GM19328 (cell line): ENCODE data around the gene SNX18.
"Not testable (repeated sequence)": the region's sequence is repeated elsewhere in the genome, so short reads cannot be mapped to it uniquely, and the experiment has no call there.

Source experiments
- ATAC-seq: cut with Tn5 transposase; IDR thresholded peaks from one replicate; pipeline ENCODE4 v1.9.1; 2021; ENCODE audit warnings: mild to moderate bottlenecking, moderate library complexity; ENCODE audit not compliant: unreplicated experiment

Gene SNX18

GRCh38 chr5:54519509-54519876 lies 1.9 kb downstream of the SNX18 start:
- no peak for ATAC-seq

- ATAC-seq, result no peak
Observed at GRCh38 chr5:54520438-54520846, 2.9 kb downstream of the SNX18 start.

DNA sequence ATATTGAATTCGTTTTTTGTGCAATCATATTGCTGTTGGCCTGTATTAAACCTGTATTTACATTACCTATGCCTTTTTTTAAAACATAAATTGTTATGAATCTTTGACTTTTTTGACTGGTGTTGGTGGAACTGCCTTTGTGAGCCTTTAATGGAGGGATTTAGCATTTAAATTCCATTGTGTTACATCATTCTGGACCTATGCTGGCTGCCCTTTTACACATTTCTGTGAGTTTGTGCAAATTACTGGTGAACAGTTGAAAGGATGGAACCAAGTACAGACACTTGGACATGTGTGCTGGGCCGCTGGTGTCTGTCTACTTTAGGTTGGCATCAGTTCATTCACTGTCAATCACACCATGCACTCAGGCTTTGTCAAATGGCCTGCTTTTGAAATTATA lies 3.4 kb downstream of the SNX18 start:
- no peak for ATAC-seq

DNA sequence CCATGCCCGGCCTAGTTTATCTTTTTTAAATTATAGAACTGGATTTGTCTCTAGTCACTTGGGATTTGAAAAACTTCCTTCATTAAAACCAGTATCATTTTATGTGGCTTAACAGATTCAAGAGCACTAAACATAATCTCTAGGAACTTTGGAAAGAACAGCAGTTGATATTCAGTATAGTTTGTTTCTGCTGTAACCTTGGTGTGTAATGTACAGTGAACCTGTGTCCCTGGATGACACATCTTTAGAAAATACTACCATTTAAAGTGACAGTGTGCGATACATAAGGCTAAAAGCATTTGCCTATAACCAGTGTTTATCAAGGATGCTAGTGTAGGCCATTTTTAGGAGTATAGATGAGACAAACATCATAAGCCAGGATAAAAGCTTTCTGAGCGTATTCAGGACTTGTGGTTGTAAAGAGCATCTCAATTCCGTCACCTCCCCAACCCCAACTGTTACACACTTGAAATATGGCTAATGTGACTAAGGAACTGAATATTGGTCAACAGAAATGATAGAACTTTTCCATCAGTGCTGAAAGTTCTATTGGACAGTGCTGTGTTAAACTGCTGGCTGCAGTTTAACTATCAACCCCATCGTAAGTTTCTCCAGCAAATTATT lies 4.4 kb downstream of the SNX18 start:
- ATAC-seq, result no peak

- no peak for ATAC-seq
Observed at GRCh38 chr5:54523534-54523933, 6.0 kb downstream of the SNX18 start.

GRCh38 chr5:54524082-54524481 lies 6.5 kb downstream of the SNX18 start:
- no peak for ATAC-seq

DNA sequence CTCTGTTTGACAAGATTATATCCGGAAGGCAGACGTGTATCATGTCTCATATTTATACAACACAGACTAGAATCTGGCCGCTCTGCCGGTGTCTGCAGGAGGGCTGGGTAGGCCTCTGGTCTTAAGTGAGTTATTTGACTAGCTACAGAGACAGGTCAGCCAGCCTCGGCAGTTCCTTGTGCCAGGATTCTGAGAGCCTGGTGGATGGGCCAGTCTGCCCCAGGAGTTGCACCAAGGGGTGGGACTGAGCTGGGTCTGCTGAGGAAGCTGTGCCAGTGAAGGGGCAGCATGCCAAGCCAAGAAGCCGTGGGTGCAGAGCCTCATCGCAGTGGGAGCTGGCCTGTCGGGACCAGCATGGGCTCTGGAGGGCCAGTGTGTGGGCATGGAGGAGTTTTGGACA lies 7.1 kb downstream of the SNX18 start:
- no peak for ATAC-seq

DNA sequence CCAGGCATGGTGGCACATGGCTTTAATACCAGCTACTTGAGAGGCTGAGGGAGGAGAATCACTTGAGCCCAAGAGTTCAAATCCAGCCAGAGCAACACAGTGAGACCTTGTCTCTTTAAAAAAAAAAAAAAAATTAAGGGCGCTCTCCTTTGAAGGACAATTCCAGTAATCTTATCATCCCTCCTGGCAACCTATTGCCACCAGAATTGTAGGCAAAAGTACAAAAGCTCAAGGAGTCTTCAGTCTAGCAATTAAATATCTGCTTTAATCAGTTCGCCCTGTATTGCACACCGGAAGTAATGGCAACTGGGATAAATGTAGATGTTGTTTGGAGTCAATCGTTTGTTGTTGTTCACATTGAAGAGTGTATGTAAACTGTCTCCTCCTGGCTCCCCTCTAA lies 7.7 kb downstream of the SNX18 start:
- no peak for ATAC-seq

GRCh38 chr5:54525692-54526091 lies 8.1 kb downstream of the SNX18 start:
- no peak for ATAC-seq

GRCh38 chr5:54526604-54527288 lies 9.2 kb downstream of the SNX18 start:
- ATAC-seq, result no peak

- ATAC-seq, result no peak
Observed at GRCh38 chr5:54528633-54529209, 11.2 kb downstream of the SNX18 start.

DNA sequence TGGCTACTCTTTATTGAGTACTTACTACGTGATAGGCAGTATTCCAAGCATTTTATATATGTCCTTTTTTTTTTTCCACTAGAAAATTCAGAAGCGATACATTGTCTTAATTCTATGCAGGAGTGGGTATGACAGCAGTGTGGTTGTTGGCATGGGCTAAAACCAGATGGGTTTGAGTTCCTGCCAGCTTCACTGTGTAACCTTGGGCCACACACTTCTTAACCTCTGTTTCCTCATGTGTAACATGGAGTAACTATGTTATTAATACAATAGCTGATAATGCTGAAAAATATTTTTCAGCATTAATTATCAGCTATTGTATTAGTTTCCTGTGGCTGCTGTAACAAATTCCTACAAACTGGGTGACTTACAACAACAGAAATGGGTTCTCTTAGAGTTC lies 12.0 kb downstream of the SNX18 start:
- no peak for ATAC-seq

GRCh38 chr5:54531546-54531945 lies 14.0 kb downstream of the SNX18 start:
- ATAC-seq, result no peak

GRCh38 chr5:54533541-54534190 lies 16.1 kb downstream of the SNX18 start:
- no peak for ATAC-seq

- ATAC-seq, result no peak
Observed at GRCh38 chr5:54534191-54535004, 16.8 kb downstream of the SNX18 start.

DNA sequence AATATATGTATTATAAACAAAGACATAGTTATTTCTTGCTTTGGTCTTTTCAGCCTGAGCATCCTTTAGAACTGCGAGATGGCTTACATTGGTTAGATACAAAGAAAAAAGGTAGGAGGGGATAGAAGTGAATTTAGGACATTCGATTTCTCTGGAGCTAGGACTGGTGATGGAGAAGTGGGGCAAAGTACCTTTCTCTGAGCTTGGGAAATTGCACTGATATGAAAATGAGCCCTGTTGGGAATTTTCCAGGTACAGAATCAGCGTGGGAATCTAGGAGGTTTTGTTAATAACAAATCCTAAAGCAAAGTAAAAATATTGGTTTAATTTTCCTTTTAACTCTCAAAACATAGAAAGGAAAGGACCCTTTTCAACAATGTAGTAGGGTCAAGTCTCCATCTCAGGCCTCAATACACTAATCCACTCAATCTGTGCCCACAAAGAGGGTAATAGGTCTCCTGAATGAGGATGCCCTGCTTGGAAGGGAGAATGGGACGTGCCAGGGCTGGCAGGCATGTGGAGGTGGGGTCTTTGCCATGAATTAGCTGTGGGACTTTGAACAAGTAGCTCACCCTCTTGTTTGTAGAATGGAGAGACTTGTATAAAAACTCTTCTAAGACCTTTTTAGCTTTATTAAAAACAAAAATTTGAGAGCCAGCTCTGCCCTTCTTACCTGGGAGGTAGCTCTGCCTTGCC lies 17.7 kb downstream of the SNX18 start:
- ATAC-seq, result no peak

DNA sequence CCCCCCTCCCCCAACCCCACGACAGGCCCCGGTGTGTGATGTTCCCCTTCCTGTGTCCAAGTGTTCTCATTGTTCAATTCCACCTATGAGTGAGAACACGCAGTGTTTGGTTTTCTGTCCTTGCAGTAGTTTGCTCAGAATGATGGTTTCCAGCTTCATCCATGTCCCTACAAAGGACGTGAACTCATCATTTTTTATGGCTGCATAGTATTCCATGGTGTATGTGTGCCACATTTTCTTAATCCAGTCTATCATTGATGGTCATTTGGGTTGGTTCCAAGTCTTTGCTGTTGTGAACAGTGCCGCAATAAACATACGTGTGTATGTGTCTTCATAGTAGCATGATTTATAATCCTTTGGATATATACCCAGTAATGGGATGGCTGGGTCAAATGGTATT lies 18.8 kb downstream of the SNX18 start:
- ATAC-seq, result not testable (repeated sequence)

DNA sequence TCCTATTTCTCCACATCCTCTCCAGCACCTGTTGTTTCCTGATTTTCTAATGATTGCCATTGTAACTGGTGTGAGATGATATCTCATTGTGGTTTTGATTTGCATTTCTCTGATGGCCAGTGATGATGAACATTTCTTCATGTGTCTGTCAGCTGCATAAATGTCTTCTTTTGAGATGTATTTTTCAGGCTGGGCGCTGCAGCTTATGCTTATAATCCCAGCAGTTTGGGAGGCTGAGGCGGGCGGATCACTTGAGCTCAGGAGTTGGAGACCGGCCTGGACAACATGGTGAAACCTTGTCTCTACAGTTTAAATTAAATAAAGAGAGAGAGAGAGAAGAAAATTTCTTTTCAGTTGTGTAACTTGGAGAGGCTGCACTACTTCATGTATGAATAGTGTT lies 19.3 kb downstream of the SNX18 start:
- not testable (repeated sequence) for ATAC-seq

DNA sequence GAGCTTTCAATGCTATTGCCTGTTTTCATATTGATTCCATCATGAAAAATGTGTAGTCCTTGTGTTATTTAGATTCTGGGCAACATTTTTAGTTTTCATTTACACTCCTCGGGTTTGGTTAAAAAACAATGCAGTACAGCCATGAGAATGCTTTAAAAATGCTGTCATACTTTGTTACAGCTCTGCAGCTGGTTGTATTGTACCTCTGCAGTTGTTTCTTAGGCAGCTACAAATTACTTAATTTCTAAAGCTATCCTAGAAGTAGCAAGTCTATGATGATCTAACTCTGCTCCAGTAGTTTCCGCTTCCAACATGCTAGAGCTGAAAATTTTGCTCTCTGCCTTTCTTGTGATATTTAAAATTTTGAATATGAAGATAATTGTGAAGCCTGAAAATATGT lies 20.2 kb downstream of the SNX18 start:
- ATAC-seq, result no peak

DNA sequence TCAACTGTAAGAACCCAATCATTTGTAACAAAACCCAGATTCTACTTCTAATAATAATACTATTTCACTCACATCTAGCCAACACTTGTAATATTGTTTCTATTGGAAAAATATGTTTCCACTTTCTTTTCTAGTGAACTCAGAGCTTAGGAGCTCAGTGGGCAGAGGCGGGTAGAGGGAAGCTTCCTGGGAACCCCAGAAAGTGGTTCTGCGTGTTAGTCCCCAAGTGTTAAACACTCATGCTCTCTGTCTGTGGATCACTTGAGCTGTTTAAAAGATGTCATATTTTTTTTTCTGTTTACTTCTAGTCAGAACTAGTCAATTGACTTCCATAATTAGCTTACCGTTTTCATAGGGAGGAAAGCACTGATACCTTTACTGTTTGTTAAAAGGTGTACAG lies 20.6 kb downstream of the SNX18 start:
- ATAC-seq, result no peak

DNA sequence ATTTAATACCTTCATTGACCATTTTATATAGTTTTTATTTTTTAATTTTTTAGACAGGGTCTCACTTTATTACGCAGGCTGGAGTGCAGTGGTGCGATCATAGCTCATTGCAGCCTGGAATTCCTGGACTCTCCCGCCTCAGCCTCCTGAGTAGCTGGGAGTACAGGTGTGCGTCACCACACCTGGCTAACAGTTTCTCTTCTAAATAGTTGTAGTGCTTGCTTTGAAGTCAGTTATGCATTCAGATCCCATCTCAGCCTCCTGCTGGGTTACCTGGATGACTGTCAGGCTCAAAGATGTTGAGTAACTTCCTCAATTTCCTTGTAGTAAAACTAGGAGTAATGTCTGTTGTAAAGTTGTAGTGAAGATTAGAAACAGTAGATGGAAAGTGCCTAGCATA lies 21.4 kb downstream of the SNX18 start:
- ATAC-seq, result no peak
